Activated T-cell treated with anti-CD3 and anti-CD28 coated beads, Interleukin-2, amount 50 U/mL, for 1 hour (primary cell): ENCODE measurements around the gene ZNF597.
"Not testable (repeated sequence)": the region's sequence is repeated elsewhere in the genome, so short reads cannot be mapped to it uniquely, and the experiment has no call there.

Source experiments
- DNase-seq: peaks from one replicate; pipeline ENCODE4 v3.0.0-alpha.2; 2020

The ZNF597 gene

GRCh38 chr16:3475604-3476375 is 32.5 kb upstream of the ZNF597 start:
- no peak for DNase-seq

- DNase-seq, result not testable (repeated sequence)
These were observed 31.6 kb upstream of the ZNF597 start for GRCh38 chr16:3474870-3475269.

- no peak for DNase-seq
These were observed 31.0 kb upstream of the ZNF597 start for GRCh38 chr16:3474136-3474779.

GRCh38 chr16:3473596-3473943 is 30.3 kb upstream of the ZNF597 start:
- not testable (repeated sequence) for DNase-seq

- DNase-seq, result no peak
These were observed 29.7 kb upstream of the ZNF597 start for GRCh38 chr16:3472878-3473595.

GRCh38 chr16:3471518-3472176 is 28.3 kb upstream of the ZNF597 start:
- no peak for DNase-seq

- DNase-seq, result no peak
These were observed 27.4 kb upstream of the ZNF597 start for GRCh38 chr16:3470723-3471122.

- DNase-seq, result no peak
These were observed 26.4 kb upstream of the ZNF597 start for GRCh38 chr16:3469736-3470135.

- no peak for DNase-seq
These were observed 25.2 kb upstream of the ZNF597 start for GRCh38 chr16:3468501-3468900.

GRCh38 chr16:3467921-3468320 is 24.6 kb upstream of the ZNF597 start:
- DNase-seq, result no peak

- no peak for DNase-seq
These were observed 23.9 kb upstream of the ZNF597 start for GRCh38 chr16:3467182-3467581.

GRCh38 chr16:3465911-3466584 is 22.7 kb upstream of the ZNF597 start:
- no peak for DNase-seq

- DNase-seq, result no peak
These were observed 22.0 kb upstream of the ZNF597 start for GRCh38 chr16:3465301-3465700.

- DNase-seq, result peak; percentile 58
These were observed 17.8 kb upstream of the ZNF597 start for GRCh38 chr16:3461151-3461550.

GRCh38 chr16:3460585-3460984 is 17.3 kb upstream of the ZNF597 start:
- no peak for DNase-seq

GRCh38 chr16:3460121-3460520 is 16.8 kb upstream of the ZNF597 start:
- no peak for DNase-seq

GRCh38 chr16:3459401-3460090 is 16.2 kb upstream of the ZNF597 start:
- no peak for DNase-seq

GRCh38 chr16:3458852-3459361 is 15.6 kb upstream of the ZNF597 start:
- DNase-seq, result no peak

GRCh38 chr16:3458278-3458851 is 15.1 kb upstream of the ZNF597 start:
- DNase-seq, result no peak

- peak; percentile 92 for DNase-seq
These were observed 14.3 kb upstream of the ZNF597 start for GRCh38 chr16:3457434-3458252.
